ENCODE data around the gene RAB43. TPM values are rescaled to one million over a fixed set of nuclear protein-coding genes. Genes with fewer than 3 reads are reported as not detected.

RAB43 gene
- total RNA-seq, 1 donor from 2014 or later = 3.7 TPM

GRCh38 chr3:129063091-129063640 lies 58.4 kb downstream of the RAB43 start:
- no peak overlapping the region for H3K4me3 ChIP-seq (ENCODE audit: low read length in 3 of 3)
- no peaks in the 10 kb centered on the region for H3K9me3 ChIP-seq (ENCODE audit: control insufficient read depth in 3 of 3, low read length in 3 of 3)
- no peak overlapping the region for H3K9ac ChIP-seq (ENCODE audit: low read depth in 1 of 3, low read length in 3 of 3)
- no peaks in the 10 kb centered on the region for H3K4me1 ChIP-seq (ENCODE audit: control insufficient read depth in 3 of 3, insufficient read depth in 3 of 3, low read length in 3 of 3)
- no peaks in the 10 kb centered on the region for H3K36me3 ChIP-seq (ENCODE audit: control insufficient read depth in 3 of 3, insufficient read depth in 3 of 3, low read length in 3 of 3)
- peaks cover 0 to 6% (median 0%) of the 10 kb centered on the region in 3 donors for H3K27me3 ChIP-seq (ENCODE audit: control insufficient read depth in 3 of 3, insufficient read depth in 3 of 3, low read length in 3 of 3)
- no peak overlapping the region for H3K27ac ChIP-seq (ENCODE audit: low read depth, low read length)

- no peak overlapping the region for H3K4me3 ChIP-seq (ENCODE audit: low read length in 3 of 3)
- H3K9ac ChIP-seq (ENCODE audit: low read depth in 1 of 3, low read length in 3 of 3) = no peak overlapping the region
- H3K27me3 ChIP-seq (ENCODE audit: control insufficient read depth in 3 of 3, insufficient read depth in 3 of 3, low read length in 3 of 3) = peaks cover 0 to 6% (median 0%) of the 10 kb centered on the region in 3 donors
- no peaks in the 10 kb centered on the region for H3K9me3 ChIP-seq (ENCODE audit: control insufficient read depth in 3 of 3, low read length in 3 of 3)
- no peaks in the 10 kb centered on the region for H3K36me3 ChIP-seq (ENCODE audit: control insufficient read depth in 3 of 3, insufficient read depth in 3 of 3, low read length in 3 of 3)
- no peaks in the 10 kb centered on the region for H3K4me1 ChIP-seq (ENCODE audit: control insufficient read depth in 3 of 3, insufficient read depth in 3 of 3, low read length in 3 of 3)
- no peak overlapping the region for H3K27ac ChIP-seq (ENCODE audit: low read depth, low read length)
Observed at GRCh38 chr3:129061888-129062834, 59.4 kb downstream of the RAB43 start.

- Histone ChIP-seq H3K9me3 (ENCODE audit: control insufficient read depth in 3 of 3, low read length in 3 of 3) (no peaks in the 10 kb centered on the region), H3K4me1 (ENCODE audit: control insufficient read depth in 3 of 3, insufficient read depth in 3 of 3, low read length in 3 of 3) (no peaks in the 10 kb centered on the region), H3K9ac (ENCODE audit: low read depth in 1 of 3, low read length in 3 of 3) (no peak overlapping the region), H3K4me3 (ENCODE audit: low read length in 3 of 3) (no peak overlapping the region), H3K27me3 (ENCODE audit: control insufficient read depth in 3 of 3, insufficient read depth in 3 of 3, low read length in 3 of 3) (peaks cover 0 to 6% (median 0%) of the 10 kb centered on the region in 3 donors), H3K27ac (ENCODE audit: low read depth, low read length) (no peak overlapping the region), H3K36me3 (ENCODE audit: control insufficient read depth in 3 of 3, insufficient read depth in 3 of 3, low read length in 3 of 3) (no peaks in the 10 kb centered on the region)
Observed at GRCh38 chr3:129061023-129061887, 60.3 kb downstream of the RAB43 start.

GRCh38 chr3:129060276-129061022 lies 61.2 kb downstream of the RAB43 start, which contains the start of gene GP9:
Gene GP9, plus strand, starts transcription at chr3:129060779. Its CDS starts 961 bp downstream, at chr3:129061740.
- no peak within 1 kb of the TSS for H3K27ac ChIP-seq (ENCODE audit: low read depth, low read length)
- H3K36me3 ChIP-seq (ENCODE audit: control insufficient read depth in 3 of 3, insufficient read depth in 3 of 3, low read length in 3 of 3) = no peaks in the 10 kb centered on the region
- H3K4me3 ChIP-seq (ENCODE audit: low read length in 3 of 3) = no peak within 1 kb of the TSS
- H3K9me3 ChIP-seq (ENCODE audit: control insufficient read depth in 3 of 3, low read length in 3 of 3) = no peaks in the 10 kb centered on the region
- H3K27me3 ChIP-seq (ENCODE audit: control insufficient read depth in 3 of 3, insufficient read depth in 3 of 3, low read length in 3 of 3) = peaks cover 0 to 6% (median 0%) of the 10 kb centered on the region in 3 donors
- no peaks in the 10 kb centered on the region for H3K4me1 ChIP-seq (ENCODE audit: control insufficient read depth in 3 of 3, insufficient read depth in 3 of 3, low read length in 3 of 3)
- H3K9ac ChIP-seq (ENCODE audit: low read depth in 1 of 3, low read length in 3 of 3) = no peak within 1 kb of the TSS

GRCh38 chr3:129059311-129059958 lies 62.2 kb downstream of the RAB43 start:
- Histone ChIP-seq H3K9ac (ENCODE audit: low read depth in 1 of 3, low read length in 3 of 3) (no peak overlapping the region), H3K9me3 (ENCODE audit: control insufficient read depth in 3 of 3, low read length in 3 of 3) (no peaks in the 10 kb centered on the region), H3K4me3 (ENCODE audit: low read length in 3 of 3) (no peak overlapping the region), H3K36me3 (ENCODE audit: control insufficient read depth in 3 of 3, insufficient read depth in 3 of 3, low read length in 3 of 3) (no peaks in the 10 kb centered on the region), H3K27ac (ENCODE audit: low read depth, low read length) (no peak overlapping the region), H3K4me1 (ENCODE audit: control insufficient read depth in 3 of 3, insufficient read depth in 3 of 3, low read length in 3 of 3) (no peaks in the 10 kb centered on the region), H3K27me3 (ENCODE audit: control insufficient read depth in 3 of 3, insufficient read depth in 3 of 3, low read length in 3 of 3) (peaks cover 0 to 6% (median 0%) of the 10 kb centered on the region in 3 donors)

- Histone ChIP-seq H3K4me1 (ENCODE audit: control insufficient read depth in 3 of 3, insufficient read depth in 3 of 3, low read length in 3 of 3) (peaks cover 1 to 3% (median 2%) of the 10 kb centered on the region in 3 donors), H3K27ac (ENCODE audit: low read depth, low read length) (no peak overlapping the region), H3K9ac (ENCODE audit: low read depth in 1 of 3, low read length in 3 of 3) (no peak overlapping the region), H3K4me3 (ENCODE audit: low read length in 3 of 3) (no peak overlapping the region), H3K9me3 (ENCODE audit: control insufficient read depth in 3 of 3, low read length in 3 of 3) (no peaks in the 10 kb centered on the region), H3K27me3 (ENCODE audit: control insufficient read depth in 3 of 3, insufficient read depth in 3 of 3, low read length in 3 of 3) (peaks cover 0 to 6% (median 0%) of the 10 kb centered on the region in 3 donors), H3K36me3 (ENCODE audit: control insufficient read depth in 3 of 3, insufficient read depth in 3 of 3, low read length in 3 of 3) (no peaks in the 10 kb centered on the region)
Observed at GRCh38 chr3:129058441-129059200, 63.0 kb downstream of the RAB43 start.

GRCh38 chr3:129057249-129057648 lies 64.4 kb downstream of the RAB43 start:
- H3K9me3 ChIP-seq (ENCODE audit: control insufficient read depth in 3 of 3, low read length in 3 of 3) = no peaks in the 10 kb centered on the region
- peaks cover 7 to 12% (median 10%) of the 10 kb centered on the region in 3 donors for H3K4me1 ChIP-seq (ENCODE audit: control insufficient read depth in 3 of 3, insufficient read depth in 3 of 3, low read length in 3 of 3)
- peaks cover 0 to 6% (median 0%) of the 10 kb centered on the region in 3 donors for H3K27me3 ChIP-seq (ENCODE audit: control insufficient read depth in 3 of 3, insufficient read depth in 3 of 3, low read length in 3 of 3)
- no peak overlapping the region for H3K4me3 ChIP-seq (ENCODE audit: low read length in 3 of 3)
- no peaks in the 10 kb centered on the region for H3K36me3 ChIP-seq (ENCODE audit: control insufficient read depth in 3 of 3, insufficient read depth in 3 of 3, low read length in 3 of 3)
- H3K9ac ChIP-seq (ENCODE audit: low read depth in 1 of 3, low read length in 3 of 3) = no peak overlapping the region
- no peak overlapping the region for H3K27ac ChIP-seq (ENCODE audit: low read depth, low read length)

GRCh38 chr3:129056451-129057173 lies 65.0 kb downstream of the RAB43 start:
- Histone ChIP-seq H3K27ac (ENCODE audit: low read depth, low read length) (no peak overlapping the region), H3K36me3 (ENCODE audit: control insufficient read depth in 3 of 3, insufficient read depth in 3 of 3, low read length in 3 of 3) (no peaks in the 10 kb centered on the region), H3K27me3 (ENCODE audit: control insufficient read depth in 3 of 3, insufficient read depth in 3 of 3, low read length in 3 of 3) (peaks cover 0 to 4% (median 0%) of the 10 kb centered on the region in 3 donors), H3K9me3 (ENCODE audit: control insufficient read depth in 3 of 3, low read length in 3 of 3) (no peaks in the 10 kb centered on the region), H3K4me3 (ENCODE audit: low read length in 3 of 3) (no peak overlapping the region), H3K9ac (ENCODE audit: low read depth in 1 of 3, low read length in 3 of 3) (no peak overlapping the region), H3K4me1 (ENCODE audit: control insufficient read depth in 3 of 3, insufficient read depth in 3 of 3, low read length in 3 of 3) (peaks cover 11 to 12% (median 12%) of the 10 kb centered on the region in 3 donors)
